Stimulated activated CD8-positive, alpha-beta memory T cell treated with anti-CD3 and anti-CD28 coated beads, Interleukin-12 subunit alpha, Interleukin-12 subunit beta, amount 100 ng/mL, for 24 hours (primary cell): ENCODE results near the gene IL36B.

Experiments
- DNase-seq: peaks from one replicate; pipeline ENCODE4 v3.0.0-alpha.2; 2020; ENCODE audit errors: extremely low read depth

IL36B gene

DNA sequence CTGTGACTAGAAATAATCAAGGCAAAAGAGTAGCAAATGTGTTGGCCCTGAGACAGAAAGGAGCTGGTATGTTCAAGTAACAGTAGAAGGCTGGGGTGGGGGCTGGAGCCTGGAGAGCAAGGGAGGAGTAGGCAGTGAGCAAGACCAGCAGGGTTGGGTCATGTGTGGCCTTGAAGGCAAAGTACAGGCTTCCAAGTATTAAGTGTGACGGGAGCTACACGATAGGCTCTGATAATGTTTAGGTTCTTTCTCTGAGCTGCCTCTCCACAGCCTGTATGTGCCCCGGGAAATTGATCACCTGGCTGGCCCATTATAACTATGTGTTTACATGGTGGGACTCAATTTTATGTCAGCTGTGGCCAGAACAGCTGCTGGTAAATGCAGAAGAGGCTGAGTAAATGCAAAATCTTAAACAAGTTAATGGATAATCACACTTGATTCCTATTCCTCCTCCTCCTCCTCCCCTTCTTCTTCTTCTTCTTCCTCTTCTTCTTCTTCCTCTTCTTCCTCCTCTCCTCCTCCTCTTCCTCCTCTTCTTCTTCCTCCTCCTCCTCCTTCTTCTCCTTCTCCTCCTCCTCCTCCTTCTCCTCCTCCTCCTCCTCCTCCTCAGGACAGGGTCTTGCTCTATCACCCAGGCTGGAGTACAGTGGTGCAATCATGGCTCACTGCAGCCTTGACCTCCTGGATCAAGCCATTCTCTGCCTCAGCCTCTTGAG, 24.4 kb upstream of the IL36B start:
- DNase-seq, result no peak

DNA sequence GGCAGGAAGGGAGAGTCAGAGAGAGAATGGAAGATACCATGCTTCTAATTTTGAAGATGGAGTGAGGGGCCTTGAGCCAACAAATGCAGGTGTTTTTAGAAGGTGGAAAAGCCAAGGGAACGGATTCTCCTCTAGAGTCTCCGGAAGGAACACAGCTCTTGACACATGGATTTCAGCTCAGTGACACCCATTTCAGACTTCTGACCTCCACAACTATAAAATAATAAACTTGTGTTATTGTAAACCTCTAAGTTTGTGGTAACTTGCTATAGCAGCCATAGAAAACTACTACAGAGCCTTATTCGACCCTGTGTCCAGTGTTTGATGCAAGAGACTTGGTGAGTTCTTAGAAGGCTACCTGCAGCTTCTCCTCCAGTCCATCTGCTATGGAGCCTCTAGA, 22.9 kb upstream of the IL36B start:
- DNase-seq, result no peak

DNA sequence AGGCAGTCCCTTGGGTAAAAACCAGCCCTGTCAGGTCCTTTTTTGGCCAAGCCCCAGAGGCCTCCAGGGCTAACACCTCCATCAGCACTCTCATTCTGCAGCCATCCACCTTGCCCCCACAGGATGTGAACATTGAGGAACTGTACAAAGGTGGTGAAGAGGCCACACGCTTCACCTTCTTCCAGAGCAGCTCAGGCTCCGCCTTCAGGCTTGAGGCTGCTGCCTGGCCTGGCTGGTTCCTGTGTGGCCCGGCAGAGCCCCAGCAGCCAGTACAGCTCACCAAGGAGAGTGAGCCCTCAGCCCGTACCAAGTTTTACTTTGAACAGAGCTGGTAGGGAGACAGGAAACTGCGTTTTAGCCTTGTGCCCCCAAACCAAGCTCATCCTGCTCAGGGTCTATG, 22.4 kb upstream of the IL36B start:
- DNase-seq, result no peak

DNA sequence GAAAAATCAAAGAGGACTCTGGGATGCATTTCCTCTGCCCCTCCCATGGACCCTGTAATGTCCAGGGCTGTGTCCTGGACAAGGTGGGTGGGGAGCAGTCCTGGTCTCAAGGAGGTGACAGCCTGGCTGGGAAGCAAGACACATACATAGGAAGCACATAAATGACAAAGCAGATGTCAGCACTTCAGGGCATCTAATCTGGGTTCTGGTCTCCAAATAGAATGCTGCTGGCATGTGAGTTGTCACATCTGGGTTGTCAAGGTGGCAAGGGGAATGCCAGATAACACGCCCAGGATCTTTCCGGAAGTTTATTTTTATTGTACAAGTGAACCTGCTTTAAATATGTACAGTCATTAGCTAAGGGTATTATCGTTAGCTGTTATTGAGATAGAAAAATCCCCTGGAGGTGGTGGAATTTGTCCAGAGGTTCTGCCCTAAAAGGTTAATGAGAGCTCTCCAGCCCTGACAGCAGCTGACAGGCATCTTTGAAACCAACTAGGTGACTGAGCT, 20.7 kb upstream of the IL36B start:
- no peak for DNase-seq

DNA sequence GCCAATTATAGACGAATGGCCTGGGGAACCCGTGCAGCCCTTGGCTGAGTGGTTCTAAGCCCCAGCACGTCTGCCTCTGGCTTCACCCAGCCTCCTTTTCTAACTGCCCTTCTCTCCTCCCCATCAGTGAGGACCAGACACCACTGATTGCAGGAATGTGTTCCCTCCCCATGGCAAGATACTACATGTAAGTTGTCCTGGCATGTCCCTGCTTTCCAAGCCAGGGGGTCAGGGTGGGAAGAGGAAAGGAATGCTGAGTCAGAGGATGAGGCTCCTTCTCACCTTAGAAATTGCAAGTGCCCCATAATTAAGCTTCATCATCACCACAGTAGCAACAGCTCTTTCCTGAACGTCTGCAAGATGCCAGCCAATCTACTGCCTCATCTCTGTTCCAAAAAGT, 19.9 kb upstream of the IL36B start:
- DNase-seq, result no peak

DNA sequence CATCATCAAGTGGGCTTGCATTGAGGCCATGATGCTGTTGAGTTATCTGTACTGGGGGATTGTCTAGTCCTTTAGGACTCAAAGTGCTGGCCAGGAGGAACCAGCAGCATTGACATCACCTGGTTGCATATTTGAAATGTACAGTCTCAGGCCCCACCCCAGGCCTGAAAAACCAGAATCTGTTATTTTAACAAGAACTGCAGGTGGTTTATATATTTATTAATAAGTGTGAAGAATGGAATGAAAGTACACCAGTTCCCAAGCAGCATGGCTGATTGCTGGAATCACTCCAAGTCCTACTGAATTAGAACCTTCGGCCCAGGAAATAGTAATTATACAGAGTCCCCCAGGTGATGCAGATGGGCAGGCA, 17.9 kb upstream of the IL36B start:
- DNase-seq, result no peak

DNA sequence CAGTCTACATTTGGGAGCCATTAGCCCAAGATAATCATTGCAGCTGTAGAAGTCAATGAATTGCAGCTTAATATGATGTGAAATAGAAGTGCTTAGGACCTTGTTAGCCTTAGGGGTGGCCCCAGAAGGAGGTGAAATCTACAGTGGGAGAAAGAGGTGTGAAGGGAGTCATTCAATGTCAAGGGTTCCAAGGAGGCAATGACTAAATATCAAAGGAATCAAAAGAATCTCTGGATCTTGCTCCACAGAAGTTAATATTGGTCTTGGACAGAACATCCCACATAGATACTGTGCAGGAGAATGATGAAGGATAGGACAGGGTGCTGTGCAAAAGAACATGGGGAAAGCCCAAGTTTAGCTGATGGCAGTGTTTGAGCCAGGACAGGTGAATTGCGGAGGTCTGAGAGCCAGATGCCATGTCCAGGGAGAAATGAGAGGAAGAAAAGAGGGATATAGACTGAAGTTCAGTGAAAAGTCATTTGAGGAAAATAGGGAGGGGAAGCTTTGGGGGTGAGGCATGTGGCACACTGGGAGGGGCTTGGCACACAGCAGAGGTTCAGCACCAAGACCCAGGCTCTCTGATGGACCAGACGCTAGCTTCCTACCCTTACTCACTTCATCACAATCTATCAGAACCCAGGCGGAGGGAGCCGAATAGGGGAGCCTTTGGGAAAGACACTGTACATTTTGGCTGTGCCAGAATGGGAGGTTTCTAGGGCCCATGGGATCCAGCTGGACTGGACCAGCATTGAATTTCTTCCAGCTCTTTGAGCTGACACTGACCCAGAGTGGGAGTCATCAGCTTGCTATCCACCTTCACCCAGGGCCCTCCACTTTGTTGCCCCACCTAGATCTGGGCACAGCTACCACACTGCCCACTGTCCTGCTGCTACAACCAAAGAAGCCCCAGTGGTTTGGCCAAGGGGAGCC, 17.3 kb upstream of the IL36B start:
- no peak for DNase-seq

DNA sequence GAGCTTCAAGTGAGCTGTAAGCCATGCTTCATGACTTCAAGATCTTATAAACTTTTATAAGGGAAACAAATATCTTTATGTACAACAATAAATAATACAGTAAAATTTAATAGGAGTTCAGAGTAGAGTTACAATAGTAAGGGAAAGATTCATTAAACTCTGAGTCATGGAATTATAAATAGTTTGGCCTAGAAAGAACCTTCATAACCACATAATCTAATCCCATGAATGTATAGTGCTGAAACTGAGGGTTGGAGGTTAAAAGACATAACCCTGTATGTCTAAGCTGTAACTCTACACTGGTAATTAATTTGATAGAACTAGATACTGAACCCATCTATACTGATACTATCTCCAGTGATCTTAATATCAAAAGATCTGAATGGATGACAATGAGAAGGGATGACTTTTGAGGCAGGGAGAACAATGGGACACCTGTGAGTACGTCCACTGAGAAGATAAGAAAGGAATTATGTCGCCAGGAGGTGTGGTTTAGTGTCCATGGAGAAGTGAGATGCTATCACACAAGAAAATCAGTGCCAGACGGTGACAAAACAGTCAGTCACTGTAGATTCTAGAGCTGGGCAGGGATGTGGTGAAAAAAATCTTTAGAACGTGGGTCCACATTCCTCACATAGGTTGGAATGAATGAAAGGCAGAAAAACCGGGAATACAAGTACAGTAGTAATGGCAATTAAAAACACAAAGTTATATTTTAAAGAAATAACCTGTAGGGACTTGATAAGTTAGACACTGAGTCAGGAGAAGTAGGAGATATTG, 16.2 kb upstream of the IL36B start:
- DNase-seq, result no peak

DNA sequence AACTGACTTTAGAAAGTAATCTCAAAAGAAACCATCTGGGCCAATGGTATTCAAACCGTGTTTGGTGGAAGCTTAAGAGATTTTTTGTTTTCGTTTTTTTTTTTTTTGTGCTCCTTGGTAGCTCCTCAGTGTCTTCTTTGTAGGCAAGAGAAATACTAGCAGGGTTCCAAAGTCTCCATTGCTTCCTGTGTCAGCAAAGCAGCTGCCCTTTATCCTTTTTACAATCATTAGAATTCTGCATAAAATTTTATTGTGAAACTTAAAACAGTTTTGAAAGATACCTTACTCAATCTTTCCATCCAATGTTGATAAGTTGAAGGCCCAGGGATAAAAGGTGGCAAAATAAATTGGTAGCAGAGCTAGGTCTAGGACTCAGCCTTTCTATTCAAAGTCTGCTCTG, 15.6 kb upstream of the IL36B start:
- no peak for DNase-seq

DNA sequence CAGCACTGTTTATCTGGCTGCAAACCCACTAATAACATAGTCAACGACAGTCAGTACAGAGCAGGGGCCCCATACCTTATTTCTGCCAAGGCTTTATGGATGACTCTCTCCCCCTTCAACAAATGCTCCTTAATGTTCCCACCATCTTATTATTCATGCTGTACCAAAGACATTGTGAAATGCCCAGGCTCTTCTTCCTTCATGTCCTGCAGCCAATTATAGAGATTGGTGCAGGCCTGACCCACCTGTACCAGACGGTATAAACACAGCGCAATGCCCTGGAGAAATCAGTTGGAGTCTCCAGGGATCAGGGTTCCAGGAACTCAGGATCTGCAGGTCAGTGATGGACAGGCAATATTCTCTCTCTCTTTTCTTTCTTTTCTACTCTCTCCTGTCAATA, 15.0 kb upstream of the IL36B start, which contains the start of gene IL1F10:
Gene IL1F10 (plus strand): TSS at position 290 of the 400 bp plus-strand sequence. CDS start 4,769 bp downstream, outside the sequence.
- DNase-seq, result no peak

DNA sequence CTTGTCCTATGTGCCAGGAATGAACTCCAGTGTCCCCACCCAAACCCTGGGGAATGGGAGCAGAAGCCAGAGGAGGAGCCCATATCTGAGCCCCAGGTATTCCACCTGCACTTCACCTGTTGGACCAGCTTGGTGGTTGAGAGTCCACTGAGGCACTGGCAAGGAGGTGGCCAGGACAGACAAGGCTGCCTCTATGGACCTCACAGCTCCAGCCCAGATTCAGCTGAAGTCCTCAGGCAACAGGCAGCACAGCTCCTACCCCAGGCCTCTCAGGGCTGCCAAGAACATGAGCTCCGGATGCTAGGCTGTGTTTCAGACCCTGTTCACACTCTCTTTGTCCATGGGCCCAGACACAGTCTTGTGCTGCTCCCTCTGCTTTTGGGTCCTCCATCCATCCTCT, 12.2 kb upstream of the IL36B start:
- DNase-seq, result no peak

DNA sequence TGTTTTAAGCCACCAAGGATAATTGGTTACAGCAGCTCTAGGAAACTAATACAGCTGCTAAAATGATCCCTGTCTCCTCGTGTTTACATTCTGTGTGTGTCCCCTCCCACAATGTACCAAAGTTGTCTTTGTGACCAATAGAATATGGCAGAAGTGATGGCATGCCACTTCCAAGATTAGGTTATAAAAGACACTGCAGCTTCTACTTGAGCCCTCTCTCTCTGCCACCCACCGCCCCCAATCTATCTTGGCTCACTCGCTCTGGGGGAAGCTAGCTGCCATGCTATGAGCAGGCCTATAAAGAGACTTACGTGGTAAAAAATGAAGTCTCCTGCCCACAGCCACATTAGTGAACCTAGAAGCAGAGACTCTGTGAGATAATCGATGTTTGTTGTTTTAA, 11.6 kb upstream of the IL36B start:
- no peak for DNase-seq

DNA sequence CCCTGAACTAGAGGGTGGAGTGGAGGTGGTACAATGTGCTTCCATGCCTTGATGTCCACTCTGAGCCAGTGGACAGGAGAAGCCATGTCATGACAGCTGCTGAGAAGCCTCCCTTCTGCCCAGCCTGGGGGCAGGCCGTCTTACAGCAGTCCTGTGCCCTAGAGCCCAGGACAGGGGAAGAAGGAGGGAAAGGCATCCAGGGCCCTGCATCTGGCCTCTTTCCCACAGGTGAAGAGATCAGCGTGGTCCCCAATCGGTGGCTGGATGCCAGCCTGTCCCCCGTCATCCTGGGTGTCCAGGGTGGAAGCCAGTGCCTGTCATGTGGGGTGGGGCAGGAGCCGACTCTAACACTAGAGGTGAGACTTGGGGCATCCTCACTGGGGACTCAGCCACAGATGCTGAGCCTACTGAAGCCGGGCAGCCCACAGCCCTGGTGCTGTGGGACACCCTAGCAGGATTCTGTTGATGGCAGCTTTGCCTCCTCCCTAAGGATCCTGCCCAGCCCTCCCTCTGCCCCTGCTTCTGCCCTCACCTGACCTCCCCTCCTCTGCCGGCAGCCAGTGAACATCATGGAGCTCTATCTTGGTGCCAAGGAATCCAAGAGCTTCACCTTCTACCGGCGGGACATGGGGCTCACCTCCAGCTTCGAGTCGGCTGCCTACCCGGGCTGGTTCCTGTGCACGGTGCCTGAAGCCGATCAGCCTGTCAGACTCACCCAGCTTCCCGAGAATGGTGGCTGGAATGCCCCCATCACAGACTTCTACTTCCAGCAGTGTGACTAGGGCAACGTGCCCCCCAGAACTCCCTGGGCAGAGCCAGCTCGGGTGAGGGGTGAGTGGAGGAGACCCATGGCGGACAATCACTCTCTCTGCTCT, 9.5 kb upstream of the IL36B start:
- no peak for DNase-seq

DNA sequence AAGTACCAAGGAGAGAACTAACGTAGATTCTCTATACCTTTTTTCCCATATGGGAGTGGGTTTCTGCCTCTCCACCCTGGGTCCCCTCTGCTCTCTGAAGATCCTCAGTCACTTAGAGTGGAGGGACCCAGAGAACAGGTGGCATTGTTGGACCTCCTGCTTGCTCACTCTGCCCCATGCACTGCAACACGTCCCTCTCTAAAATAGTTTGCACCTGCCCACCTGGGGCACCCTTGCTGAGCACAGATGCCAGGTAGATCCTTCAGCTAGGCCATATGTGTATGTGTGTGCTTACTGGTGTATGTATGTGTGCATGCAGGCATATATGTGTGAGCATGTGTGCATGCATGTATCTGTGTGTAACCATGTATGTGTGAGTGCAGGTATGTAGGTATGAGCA, 8.6 kb upstream of the IL36B start:
- DNase-seq, result no peak

DNA sequence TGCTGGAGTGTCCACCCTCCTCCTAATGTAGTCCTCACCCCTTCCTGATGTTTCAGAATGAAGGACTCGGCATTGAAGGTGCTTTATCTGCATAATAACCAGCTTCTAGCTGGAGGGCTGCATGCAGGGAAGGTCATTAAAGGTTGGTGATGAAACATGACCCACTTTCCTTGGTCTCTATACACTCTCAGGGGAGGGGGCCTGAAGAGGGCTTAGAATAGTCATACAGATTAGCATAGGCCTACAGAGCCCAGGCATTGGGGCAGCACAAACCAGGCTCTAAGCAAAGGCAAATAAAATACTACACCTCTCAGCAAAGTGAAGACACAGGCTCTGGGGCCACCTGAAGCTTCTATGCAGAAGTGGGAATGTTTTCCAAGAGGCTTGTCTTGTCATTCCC, 8.1 kb upstream of the IL36B start:
- DNase-seq, result no peak

DNA sequence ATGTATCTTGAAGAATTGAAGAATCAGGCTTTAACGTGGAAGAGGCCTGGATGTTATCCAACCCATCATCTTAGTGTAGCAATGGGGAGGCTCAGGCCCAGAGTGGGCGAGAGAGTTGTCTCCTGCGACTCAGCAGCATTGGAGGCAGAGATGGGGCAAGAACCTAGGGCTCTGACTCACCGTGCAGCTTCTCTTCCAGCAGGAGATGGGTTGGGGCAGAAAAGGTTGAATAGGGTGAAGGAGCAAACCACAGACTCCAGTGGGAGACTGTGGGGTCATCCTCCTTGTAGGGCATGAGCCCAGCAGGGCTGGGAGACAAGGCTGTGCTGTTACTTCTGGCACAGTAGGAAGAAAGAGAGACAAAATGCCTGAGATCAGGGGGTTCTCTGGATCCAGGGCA, 7.7 kb upstream of the IL36B start:
- no peak for DNase-seq

DNA sequence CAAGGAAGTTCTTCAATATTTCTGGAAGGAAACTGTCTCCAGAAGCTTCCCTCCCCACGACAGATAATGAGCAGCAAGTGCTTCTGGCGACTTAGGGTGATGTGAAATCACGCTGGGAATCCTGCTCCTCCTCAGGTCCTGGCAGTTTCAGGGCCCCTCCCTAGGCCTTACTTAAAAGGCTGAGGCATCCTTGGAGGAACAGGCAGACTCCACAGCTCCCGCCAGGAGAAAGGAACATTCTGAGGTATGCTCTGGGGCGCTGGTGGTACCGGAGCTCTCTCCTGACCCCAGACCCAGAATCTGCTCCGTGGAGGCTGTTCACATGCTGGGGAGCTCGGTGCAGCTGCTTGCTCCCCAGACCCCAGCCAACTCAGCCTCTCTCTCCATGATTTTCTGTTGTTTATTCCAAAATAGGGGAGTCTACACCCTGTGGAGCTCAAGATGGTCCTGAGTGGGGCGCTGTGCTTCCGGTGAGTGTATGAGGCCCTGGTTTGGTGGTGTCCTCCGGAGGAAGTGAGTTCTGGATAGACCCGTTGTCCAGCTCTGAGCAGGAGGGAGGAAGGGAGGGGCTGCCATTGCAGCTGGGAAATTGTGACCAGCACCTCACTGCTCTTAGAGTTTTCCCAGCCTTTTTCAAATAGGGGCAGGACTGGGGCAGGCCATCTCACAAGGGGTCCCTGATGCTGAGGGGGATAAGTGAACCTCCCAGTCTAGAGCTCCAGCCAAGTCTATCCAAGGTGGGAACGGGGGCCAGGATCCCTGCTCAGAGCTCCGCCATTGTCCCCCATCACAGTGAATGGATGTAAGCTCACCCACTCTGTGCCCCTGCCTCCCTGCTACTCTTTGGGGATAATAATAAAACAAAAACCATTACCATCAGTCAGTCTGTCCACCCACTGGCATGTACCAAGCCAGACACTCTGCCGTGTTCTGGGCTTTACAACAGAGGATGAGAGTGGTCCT, 6.6 kb upstream of the IL36B start, which contains the start of gene IL36RN:
Gene IL36RN (plus strand): TSS at position 201 of the 963 bp plus-strand sequence. CDS start 241 bp downstream, at position 442.
- no peak for DNase-seq

DNA sequence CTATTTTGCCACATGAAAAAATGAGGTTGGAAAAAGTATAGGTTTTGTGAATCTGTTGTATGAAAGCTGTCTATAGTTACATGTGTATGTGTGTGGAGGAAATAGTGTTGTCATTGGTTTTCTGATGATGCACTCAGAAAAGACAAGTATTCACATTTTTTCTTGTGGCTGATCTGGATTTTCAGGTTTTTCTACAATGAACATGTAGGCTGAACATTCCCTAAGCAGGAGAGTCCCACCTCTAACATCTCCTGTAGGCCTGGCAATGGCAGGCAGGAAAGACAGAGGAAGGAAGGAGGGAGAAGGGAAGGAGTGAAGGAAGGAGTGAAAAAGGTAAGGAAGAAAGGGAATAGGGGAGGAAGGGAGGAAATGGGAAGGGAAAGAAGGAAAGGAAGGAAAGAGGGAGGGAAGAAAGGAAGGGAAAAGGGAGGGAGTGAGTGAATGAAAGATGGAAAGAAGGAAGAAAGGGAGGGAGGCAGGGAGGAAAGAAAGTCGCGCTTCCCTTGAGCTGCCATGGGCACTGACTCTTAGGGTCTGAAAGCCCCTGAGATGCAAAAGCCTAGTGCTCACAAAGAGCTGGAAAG, 5.8 kb upstream of the IL36B start:
- DNase-seq, result no peak

DNA sequence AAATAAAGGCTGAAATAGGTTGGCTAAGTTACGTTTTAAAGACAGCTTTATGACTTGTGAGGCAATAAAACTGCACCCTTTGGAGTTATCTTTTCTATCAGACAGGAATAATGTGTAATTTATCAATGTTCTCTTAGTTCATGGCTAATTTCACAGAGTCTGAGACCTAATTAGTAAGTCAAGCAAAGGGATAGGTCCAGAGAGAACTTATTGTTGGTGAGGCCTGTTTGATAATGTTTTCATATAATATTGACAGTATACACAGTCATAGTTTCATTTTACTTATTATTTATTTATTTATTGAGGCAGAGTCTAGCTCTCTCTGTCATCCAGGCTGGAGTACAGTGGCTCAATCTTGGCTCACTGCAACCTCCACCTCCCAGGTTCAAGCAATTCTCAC, 4.5 kb upstream of the IL36B start:
- no peak for DNase-seq
